ENCODE measurements around the gene ATF7.

The ATF7 gene

DNA sequence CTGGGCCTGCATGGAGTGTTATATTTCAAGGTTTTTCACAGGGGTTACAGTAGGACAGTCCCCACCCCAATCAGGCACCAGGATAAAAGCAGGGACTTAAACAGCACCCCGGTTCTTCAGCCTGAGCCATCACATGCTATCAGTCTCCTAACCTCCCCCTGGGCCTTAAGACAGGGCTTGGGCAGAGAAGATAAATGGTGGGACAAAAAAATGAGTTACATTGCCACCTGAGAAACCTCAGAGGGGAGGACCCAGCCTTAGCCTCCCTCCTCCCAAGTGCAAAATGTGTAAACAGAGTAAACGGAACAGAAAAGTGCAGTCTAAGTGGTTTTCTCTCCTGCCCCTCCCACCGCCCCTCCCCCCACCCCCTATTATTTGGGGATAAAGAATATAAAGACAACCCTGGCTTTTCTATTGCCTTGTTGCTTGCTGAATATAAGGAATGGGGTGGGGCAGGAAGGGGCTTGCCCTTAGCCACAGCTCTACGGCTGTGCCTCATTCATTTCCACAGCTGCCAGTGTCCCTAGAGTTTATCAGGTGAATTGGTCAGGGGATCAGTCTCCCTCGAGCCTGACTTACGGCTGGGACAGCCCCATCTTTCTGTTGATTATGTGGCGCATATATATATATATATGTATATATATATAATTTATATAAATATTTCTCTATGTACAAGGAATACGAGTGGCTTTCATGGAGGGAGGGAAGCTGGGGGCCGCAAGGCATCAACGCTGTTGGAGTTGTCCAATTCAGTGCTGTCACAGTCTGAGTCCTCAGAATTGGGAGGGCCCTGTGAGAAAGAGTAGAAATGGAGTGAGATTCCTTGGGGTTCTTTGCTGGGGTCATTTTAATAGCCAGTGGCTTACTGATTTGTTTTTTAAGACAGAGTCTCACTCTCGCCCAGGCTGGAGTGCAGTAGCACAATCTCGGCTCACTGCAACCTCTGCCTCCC is 145.4 kb downstream of the ATF7 start:
- no peak for DNase-seq

DNA sequence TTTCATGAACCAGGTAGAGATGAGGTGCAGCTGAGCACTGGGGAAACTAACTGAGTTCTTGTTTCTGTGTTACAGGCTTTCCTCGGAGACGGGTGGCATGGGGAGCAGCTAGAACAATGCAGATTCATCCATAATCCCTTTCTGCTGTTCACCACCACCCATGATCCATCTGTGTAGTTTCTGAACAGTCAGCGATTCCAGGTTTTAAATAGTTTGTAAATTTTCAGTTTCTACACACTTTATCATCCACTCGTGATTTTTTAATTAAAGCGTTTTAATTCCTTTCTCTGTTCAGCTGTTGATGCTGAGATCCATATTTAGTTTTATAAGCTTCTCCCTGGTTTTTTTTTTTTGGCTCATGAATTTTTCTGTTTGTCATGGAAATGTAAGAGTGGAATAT is 146.9 kb downstream of the ATF7 start:
- DNase-seq: no peak

DNA sequence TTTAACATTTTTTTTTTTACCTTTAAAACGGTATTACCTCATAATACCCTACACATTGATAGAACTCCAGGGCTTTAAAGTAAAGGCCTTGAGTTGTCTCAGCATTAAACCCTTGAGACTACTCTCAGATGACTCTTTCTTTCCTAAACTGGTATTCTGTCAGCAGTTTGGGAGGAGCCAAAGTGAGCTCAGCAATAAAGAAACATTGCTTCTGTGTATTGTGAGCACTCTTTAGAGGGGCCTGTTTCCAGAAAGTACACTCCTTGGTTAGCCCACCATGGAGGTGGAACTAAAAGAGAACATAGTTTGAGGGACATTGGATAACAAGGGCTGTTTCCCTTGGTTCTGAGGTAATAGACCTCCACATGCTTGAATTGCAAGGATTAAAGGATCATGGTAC is 147.3 kb downstream of the ATF7 start:
- no peak for DNase-seq

DNA sequence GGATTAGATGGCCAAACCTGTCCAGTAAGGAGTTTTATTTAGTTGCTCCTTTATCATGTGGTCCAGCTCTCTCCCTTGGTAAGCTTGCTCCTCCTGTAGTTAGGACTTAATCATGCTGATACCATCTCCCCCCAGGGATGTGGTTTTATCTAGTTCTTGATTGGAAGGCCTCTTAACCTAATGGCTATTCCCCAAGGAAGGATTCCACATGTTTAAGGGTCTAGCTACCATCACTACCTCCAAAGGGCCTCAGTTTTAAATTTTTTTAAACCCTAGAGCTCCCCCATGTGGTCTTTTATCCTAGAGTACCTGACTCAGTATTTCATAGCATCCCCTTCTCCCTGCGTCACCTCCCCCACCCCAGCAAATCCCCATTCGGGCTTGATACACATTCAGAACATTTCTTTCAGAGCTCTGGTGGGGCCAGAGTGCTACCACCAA is 149.4 kb downstream of the ATF7 start:
- peak; percentile 57 for DNase-seq

DNA sequence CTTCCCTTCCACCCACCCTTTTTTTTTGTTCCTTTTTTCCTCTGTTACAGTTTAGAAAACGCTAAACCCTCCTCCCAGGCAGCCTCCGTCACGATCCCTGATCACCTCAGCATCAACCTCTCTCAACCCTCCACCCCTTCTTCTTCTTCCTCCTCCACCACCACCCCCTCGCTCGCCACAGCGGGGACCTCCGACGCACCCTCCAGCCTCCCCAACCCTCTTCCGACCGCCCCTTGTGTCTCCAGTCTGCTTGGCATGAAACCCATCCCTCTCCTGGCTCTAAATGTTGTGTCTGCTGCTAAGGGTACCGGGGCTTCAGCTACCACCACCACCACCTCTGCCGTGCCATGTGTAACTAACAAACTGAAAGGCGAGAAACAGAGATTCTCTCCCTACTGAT is 151.4 kb downstream of the ATF7 start:
- no peak for DNase-seq

DNA sequence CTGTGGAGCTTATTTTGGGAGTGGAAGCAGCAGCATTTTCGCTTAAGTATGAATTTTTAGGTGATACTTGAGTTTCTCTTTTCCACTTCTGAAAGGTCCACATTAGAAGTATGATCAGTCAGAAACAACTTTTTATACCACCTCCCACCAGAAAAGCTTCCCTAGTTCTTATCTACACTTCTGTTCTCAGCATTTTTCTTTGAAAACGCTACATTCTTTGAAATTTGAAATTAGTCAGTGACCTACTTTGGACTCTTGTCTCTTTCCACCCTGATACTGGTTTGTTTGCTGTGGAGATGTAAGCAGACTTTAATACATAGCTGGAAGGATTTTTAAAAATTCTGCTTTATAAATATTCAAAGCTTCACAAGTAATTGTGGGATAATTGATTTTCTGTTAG is 152.1 kb downstream of the ATF7 start:
- no peak for DNase-seq

DNA sequence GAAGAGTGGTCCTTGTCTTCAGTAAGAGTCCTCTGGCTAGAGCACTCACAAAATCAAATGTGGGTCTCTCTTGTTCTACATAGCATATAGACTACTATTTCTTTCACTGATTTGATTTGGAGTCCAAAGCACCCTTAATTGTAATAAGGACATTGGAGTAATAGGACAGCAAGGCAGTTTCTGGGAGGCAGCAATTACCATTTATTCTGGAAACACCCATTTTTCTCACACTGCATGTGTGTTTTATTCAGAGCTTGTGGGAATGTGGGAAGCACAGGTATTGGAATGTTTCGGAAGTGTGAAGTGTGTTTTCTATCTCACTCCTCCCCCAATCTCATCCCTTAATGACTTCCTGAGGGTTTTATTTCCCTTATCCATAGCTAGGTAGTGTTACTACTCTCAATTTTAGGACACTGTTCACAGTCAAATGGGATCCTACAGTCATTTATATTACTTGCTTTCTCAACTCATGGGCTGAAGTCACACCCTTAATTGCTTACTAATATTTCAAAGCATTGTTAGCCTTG is 154.1 kb downstream of the ATF7 start:
- DNase-seq: no peak

DNA sequence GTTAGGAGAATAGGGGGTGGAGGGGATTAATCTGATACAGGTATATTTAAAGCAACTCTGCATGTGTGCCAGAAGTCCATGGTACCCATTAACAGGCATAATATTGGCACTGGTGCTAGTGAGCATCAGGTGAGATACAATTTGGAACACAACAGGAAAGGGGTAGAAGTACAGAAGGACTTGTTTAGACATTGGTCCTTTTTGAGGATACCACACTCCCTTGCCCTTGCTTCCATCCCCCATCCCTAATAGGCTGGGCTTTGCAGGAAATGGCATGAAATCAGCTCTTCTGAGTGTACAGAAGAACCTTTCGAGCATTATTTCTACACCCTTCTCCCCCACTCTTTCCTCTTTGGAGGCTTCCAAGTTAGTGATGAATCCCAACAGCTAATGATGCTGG is 157.9 kb downstream of the ATF7 start:
- DNase-seq: no peak

DNA sequence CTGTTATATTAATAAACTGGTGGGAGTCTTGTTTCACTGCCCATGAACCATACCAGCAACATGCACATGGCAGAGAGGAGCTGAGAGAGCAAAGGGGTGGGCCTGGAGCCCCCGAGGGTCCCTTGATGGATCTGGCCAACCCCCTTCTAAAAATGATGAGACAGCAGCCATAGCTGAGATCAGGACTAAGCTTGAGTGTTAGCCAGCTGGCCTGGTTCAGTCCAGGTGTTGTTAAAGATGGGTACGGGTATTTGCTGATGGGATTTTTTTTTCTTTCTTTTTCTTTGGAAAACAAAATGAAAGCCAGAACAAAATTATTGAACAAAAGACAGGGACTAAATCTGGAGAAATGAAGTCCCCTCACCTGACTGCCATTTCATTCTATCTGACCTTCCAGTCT is 158.3 kb downstream of the ATF7 start:
- DNase-seq: no peak

DNA sequence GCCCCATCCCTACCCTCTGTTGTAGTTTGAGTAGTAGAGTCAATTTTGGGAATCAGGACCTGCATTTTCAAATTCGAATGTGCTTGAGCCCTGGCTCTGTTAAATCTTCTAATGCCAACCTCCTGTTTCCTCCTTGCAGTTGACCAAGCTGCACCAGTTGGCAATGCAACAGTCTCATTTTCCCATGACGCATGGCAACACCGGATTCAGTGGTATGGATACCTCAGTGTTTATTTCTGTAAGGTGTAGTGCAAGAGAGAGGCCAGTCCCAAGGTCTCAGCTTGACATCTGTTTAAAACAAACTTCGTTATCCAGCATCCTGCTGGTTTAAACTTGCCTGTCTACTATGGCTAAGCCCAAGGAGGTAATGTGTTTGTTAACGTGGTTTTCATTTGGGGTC is 159.1 kb downstream of the ATF7 start:
- DNase-seq: no peak

DNA sequence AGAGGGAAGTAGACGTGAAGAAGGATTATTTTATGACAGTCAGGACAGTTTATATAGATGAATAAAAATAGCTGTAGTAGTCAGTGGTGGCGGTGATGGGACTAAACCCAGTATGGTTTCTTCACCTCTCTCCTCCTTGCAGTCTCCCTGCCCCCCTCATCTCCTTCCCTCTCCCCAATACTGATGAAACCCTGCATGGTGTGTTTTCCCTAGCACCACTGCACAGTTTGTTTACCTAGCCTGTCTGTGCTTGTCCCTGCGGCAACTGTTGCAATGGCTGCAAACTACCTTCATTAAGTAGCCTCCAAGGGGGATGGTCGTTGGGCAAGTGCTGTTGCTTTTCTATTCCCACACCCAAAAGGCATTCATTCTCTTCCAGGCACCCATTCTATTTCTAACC is 159.5 kb downstream of the ATF7 start:
- DNase-seq: no peak

DNA sequence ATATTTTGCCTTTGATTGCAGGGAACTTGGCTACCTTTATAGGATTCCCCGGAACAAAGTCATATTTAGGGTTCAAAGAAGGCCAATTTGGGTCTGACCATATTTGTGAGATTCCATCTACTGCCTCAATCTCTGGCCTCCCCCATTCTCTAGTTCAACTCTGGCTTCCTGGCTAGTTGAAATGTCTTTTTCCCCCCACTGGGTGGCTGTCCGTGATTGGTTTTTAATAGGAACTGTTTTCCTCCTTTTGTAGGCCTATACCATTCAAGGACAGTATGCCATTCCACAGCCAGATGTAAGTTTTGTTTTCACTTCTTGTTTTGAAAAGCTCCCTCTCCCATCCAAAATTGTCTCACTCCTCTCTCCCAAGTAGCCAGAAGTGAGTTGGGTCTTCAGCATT is 160.5 kb downstream of the ATF7 start:
- no peak for DNase-seq

DNA sequence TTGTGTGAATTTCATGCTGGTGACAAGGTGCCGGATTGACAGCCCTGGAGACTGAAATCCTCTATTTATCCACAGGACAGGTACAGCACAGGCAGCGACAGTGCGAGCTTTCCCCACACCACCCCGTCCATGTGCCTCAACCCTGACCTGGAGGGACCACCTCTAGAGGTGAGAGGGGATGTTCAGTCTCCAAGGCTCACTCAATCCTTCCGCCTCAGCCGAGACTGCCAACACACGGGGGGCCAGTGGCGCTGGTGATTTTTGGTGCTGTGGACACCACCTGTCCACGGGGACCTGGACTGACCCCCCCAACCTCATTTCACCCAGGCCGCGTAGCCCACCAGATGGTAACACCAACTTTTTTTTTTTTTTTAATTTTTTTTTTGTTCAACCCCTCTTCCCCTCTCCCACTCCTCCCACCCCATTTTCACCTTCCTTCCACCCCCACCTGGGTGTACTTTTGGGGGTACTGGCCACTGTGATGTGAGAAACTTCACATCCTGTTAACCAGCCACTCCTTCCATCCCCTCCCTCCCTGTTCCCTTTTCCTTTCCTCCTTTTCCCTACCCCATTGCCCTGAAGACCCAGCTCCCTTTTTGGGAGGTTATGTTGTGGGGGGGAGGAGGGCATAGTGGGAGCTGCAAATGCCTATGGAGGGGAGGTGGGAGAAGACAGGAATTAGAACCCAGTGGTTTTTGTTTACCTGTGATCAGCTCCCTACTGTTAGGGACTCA is 161.3 kb downstream of the ATF7 start:
- no peak for DNase-seq

DNA sequence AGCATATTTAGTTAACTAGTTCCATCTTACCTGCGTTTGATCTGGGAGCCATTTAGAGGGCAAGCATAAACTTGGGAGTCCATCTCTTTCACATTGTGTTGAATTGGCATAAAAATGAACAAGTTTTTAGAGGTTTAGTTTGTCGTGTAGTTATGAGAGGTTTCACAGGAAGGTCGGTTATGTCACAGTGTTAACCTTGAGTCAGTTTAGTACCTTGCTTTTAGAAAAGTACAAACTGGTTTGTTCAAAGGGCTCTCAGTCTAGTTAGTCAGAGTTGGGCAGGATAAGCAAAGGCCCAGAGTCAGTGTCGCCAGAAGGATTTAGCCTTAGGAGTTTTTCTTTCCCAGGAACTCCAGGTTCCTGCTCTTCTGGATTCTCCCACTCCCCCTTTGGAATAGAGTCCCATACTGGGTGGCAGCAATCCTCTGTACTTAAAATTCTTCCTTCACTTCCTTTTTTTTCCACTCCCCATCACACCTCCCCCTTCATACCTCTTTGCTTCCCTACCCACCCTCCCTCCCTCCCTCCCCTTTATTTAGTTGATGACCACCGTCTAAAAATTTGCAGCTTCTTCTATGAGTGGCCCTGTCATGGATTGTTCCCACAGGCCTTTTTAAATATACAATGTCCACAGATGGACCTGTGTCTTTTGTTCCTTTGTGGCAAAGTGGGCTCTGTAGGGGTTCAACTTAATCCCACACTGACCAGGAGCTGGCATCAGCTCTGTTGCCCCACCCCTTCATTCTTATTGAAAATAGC is 162.2 kb downstream of the ATF7 start:
- no peak for DNase-seq

DNA sequence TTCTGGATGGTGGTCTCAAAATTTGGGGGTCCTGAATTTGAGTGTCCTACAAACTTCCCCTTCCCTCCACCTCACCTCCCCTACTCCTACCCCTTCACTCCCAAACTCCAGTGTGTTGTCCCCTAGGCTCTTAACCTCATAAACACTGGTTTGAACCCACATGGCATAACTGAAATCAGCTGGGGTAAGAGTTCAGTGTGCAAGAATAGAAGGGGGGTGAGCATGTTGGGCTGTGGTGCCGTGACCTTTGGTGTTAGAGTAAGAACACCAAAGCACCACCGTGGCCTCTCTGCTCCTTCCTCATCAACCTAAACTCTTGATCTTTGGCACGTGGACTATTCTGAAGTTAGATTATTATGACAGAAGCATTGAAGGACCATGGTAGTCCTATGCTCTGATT is 163.2 kb downstream of the ATF7 start:
- no peak for DNase-seq

DNA sequence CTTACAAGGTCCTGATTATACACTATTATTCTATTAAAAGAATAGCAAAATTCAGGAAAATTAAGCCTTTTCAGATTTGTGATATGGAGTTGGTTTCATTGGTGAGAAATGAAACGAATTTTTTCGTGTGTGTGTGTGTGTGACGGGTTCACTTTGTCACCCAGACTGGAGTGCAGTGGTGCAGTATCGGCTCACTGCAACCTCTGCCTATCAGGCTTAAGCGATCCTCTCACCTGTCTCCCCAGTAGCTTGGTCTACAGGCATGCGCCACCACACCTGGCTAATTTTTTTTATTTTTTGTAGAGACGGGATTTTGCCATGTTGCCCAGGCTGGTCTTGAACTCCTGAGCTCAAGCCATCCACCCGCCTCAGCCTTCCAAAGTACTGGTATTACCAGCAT is 164.6 kb downstream of the ATF7 start:
- no peak for DNase-seq

DNA sequence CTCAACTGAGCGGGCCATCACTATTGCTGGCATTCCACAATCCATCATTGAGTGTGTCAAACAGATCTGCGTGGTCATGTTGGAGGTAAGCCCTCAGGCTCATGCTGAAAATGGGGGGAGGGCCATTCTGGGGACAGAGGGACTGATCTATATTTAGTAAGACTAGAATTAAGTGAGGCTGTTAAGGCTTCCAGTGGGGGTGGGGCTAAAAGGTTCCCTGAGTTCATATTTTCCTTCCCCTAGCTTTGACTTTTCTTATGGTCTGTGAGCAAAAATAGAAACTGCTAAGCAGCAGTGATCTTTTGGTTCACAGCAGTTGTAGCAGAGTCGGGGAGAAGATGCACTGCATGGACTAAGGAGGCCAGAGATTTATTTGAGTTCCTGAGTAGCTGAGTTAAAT is 165.1 kb downstream of the ATF7 start:
- DNase-seq: no peak

DNA sequence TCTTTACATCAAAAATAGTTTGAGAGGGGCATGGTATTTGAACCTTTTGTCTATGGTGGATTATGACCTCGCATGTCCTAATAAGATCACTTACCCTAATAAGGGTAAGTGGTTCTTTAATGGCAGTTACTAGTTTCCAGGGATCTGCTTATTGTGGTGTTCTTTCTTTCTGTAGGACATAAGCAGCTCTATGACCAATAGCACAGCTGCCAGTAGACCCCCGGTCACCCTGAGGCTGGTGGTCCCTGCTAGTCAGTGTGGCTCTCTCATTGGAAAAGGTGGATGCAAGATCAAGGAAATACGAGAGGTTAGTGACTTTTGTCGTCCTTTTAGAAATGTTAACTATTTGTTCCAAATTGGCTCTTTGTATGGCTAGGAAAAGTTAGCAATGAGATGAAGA is 167.1 kb downstream of the ATF7 start:
- DNase-seq: no peak

Measured in OCI-M1 (cell line).